Uterus (tissue), 2 donors: Measurements from ENCODE around the gene NELL1.

Source experiments
- POLR2A ChIP-seq, 2 donors: fragments of 450-650 bp; IDR thresholded peaks; one replicate each; pipeline ENCODE4 v1.6.1; 2016; ENCODE audit warnings: antibody characterized with exemption in 2 of 2, mild to moderate bottlenecking in 1 of 2, moderate library complexity in 1 of 2
- TF ChIP-seq, protein P1 (sequence below), 4 experiments: fragments of 200-600 bp in 2 of 4; fragments of 450-650 bp in 2 of 4; sonication (generic) in 2 of 4; IDR thresholded peaks; one replicate each; pipeline ENCODE4 v1.5.1; 2016 to 2019; ENCODE audit warnings: antibody characterized with exemption in 4 of 4, mild to moderate bottlenecking in 2 of 4, moderate library complexity in 1 of 4

DNA sequence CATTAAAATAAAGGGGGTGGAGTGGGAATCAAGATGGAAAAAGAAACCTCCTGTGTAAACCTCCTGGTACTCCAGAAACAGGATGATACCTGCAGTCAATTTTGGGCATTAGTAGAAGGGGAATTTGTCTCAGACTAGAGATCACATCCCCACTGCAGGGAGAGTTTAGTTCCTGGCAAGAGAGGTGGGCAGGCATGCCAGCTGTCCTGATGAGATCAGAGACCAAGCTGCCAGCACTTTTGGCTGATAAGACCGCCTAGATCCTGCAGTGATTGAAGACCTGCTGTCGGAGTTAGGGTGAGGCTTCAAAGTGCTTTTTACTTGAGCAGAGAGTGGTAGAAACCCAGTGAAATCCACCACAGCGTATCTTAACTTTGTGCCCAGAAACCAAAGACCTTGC lies 29.7 kb upstream of the NELL1 start:
- TF ChIP-seq, protein P1, sequence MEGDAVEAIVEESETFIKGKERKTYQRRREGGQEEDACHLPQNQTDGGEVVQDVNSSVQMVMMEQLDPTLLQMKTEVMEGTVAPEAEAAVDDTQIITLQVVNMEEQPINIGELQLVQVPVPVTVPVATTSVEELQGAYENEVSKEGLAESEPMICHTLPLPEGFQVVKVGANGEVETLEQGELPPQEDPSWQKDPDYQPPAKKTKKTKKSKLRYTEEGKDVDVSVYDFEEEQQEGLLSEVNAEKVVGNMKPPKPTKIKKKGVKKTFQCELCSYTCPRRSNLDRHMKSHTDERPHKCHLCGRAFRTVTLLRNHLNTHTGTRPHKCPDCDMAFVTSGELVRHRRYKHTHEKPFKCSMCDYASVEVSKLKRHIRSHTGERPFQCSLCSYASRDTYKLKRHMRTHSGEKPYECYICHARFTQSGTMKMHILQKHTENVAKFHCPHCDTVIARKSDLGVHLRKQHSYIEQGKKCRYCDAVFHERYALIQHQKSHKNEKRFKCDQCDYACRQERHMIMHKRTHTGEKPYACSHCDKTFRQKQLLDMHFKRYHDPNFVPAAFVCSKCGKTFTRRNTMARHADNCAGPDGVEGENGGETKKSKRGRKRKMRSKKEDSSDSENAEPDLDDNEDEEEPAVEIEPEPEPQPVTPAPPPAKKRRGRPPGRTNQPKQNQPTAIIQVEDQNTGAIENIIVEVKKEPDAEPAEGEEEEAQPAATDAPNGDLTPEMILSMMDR (IDR thresholded peaks at IDR 0.05), result no peak
- no peak for TF ChIP-seq POLR2A (IDR thresholded peaks at IDR 0.05)
